NCI-H2081 treated with DMSO at 0.1 percent for 48 hours (cell line): ENCODE results near the gene RABGAP1.

ENCODE experiments used
- DNase-seq: peaks from one replicate; lab custom pipeline; 2025; lab: John Stamatoyannopoulos, UW

The RABGAP1 gene

DNA sequence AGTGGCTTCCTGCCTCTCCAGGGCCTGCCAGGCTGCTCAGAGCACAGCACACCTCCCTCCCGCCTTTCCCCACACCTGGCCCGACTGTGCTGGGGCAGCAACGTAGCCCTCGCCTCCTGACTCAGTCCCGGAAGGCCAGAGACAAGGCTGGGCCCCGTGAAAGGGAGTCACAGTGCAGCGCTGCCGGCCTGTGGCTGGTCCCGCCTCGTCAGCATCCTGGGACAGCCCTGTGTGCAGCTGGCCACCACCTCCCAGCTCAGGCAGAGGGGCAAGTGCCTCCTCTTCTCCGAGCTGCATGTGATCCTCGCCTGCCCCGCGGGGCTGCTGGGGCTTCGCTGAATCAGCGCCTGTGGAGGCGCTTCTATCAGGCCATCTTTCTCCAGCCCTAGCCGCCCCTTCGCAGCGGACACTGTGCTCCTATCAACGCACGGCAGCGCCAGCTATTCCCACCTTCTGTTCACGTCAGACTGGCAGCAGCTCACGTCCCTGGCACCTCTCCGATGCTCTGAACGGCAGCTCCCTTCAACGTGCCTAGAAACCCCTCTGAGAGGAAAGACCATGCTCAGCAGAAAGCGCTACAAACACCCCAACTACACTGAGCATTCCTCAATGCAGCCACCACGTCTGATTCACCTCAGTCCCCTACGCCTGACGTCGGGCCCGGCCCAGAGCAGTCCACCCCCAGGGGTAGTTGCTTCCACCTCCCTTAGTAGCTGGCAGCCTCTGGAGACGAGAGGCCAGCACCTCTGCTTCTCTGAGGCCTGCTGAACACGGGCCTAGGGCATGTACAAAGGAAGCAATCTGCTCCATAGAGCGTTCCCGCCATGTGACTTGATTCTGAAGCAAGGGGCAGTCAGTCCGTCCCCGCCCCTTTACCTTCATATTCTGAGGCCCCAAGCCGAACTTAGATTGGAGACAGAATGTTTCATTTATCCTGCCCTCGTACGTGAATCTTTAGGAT, 171.5 kb downstream of the RABGAP1 start:
- no peak for DNase-seq

DNA sequence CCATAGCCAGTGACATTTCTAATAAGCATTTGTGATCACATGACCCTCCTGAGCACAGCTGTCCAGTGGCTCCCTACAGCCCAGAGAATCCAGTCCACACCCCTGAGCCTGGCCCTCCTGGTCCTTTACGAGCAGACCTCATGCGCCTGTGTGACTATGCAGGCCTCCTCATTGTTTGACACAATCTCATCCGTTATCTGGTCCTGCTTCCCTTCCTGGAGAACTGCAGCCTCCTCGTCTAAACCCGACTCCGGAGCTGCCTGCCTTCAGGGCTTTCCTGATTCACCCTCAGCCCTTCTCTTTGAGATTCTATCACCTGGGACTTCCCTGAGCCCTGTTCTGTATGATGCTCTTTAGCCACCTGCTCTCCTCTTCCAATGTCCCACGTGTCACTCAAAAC, 172.4 kb downstream of the RABGAP1 start:
- DNase-seq: no peak

GRCh38 chr9:123115146-123115913, 174.5 kb downstream of the RABGAP1 start:
- DNase-seq: no peak

- no peak for DNase-seq
These were observed 175.2 kb downstream of the RABGAP1 start for GRCh38 chr9:123116036-123116435.

DNA sequence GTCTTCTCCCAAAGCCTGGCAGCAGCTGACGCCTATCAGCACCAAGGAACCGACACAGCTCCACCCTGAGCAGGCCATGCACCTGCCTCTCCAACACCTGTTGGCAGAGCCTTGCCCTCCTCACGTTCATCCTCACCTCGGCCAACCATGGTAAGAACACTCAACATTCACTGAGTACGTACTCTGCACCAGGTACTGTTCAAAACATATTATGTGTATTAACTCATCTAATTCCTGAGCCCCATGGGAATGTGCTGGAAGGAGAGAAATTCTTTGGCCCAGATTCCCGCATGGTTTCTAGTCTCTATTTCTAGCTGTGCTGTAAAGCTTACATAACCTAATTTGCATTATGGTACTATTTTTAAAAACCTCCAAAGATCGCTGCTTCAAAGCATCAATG, 178.7 kb downstream of the RABGAP1 start:
- no peak for DNase-seq

GRCh38 chr9:123120131-123120530, 179.3 kb downstream of the RABGAP1 start:
- DNase-seq: no peak

- no peak for DNase-seq
These were observed 180.1 kb downstream of the RABGAP1 start for GRCh38 chr9:123120953-123121352.

- no peak for DNase-seq
These were observed 180.6 kb downstream of the RABGAP1 start for GRCh38 chr9:123121457-123121856.

DNA sequence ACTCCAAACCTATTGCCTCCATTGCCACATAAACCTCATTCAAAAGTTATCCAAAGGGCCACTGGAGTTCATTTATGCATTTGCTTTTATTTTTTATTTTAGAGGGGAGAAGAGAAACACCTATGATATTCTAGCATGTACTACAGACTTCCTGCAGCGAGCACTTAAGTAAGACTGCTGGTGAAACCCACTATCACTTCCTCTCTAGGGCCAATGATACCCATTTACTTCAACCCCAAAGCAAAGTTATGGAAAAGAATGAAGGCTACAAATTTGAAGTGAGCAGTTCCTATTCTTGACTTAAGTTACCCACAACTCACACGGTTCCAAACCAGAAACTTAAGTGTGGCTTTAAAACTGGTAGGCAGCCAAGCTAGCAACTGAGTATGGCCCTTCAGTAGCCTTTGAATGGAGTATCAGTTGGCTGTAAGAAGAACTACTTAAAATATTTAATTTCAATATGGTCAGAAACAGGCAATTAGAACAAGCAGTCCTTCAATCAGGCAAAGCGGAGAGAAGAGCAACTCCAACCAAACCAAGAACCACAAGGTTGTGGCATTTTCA, 186.8 kb downstream of the RABGAP1 start:
- no peak for DNase-seq

DNA sequence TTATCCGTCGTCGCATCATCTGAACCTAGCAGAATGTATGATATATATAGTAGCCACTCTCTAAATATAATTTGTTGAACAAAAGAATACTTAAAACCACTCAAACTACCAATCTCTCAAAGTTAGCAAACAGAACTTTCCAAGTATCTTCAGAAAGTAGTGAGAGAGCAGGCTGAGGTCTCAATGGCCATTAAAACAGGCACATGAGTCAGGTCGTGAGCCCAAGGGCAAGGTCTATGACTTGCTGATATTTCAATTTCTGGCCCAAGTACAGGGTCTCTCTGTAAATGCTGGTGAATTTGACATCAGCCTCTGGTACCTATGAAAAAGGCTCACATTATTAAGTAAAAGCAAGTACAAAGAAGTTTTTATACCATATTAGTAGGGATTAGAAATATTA, 187.8 kb downstream of the RABGAP1 start:
- no peak for DNase-seq

GRCh38 chr9:123129423-123129822, 188.6 kb downstream of the RABGAP1 start:
- no peak for DNase-seq

DNA sequence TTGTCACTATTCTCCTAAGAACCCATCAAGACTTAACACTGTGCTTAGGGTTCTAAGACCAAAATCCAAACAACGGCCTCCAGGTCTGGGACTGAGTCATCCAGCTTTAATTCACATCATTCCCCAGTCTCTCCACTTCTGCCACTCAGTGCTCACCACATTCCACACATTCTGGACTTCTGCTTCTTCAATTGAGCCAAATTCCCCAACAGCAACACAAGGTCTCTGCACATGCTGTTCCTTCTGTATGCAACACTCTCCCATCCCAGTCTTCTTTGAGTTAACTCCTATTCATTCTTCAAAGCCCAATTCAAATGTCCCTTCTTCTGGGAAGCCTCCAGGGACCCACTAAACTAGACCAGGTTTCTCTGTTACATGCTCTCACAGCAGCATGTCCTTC, 190.4 kb downstream of the RABGAP1 start:
- DNase-seq: no peak

- DNase-seq: no peak
These were observed 191.2 kb downstream of the RABGAP1 start for GRCh38 chr9:123131993-123132392.

DNA sequence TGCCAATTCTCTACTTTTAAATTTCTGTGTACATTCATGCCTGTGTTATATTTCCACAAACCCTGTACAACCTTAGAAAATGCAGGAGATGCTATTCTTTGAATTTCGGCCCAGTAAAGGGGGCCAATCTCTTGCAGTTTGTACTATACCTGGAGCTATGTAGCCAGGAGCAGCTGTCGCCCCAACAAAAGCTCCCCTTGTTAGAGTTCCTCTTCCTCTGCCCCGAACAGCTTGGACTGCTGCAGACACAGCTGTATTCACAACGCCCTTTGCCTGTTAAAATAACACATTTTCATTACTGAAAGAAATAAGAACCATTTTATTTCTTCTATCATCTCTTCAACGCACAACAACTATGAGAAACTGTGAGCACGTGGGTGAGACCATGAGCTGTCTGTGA, 191.9 kb downstream of the RABGAP1 start:
- DNase-seq: no peak

DNA sequence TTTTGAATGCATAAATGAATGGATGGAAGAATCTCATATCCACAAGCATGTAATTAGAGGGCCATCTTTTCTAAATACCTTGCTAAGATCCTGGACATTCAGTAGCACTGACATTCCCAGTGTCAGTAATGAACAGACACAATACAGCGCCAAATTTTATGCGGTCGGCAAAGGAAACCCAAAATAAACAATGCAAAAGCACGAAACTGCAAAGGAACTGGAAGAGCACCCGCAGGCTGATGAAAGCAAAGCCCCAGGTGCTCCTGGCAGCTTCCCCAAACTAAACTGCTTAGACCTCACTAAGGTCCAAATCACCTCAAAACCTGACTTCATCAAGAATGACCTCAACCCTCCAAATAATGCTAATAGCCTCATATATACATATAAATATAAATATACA, 194.6 kb downstream of the RABGAP1 start:
- no peak for DNase-seq

DNA sequence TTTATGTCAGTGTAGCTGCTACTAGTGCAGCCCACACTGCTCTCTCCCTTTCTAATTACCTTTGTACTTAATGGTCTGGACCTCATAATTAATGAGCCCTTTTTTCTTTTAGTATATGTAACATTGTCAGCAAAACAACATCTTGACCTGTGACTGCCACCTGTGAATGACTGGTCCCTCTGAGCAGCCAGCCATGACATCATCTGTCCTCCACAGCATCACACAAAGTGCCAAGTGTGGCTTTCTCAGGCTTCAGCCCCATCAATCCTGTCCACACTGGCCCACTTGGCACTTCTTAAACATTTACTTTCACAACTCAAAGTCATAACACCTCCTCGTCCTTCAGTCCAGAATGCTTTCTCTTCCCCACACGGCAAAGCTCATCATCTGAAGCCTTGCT, 197.3 kb downstream of the RABGAP1 start:
- no peak for DNase-seq

- no peak for DNase-seq
These were observed 208.2 kb downstream of the RABGAP1 start for GRCh38 chr9:123149067-123149466.

GRCh38 chr9:123150708-123151503, 210.1 kb downstream of the RABGAP1 start:
- no peak for DNase-seq
